ENCODE data around the gene SCAP. TPM values are rescaled to one million over a fixed set of nuclear protein-coding genes. Genes with fewer than 3 reads are reported as not detected.

SCAP gene
- total RNA-seq, 2 experiments from 2014 or later: 58.3 to 60.3 TPM

DNA sequence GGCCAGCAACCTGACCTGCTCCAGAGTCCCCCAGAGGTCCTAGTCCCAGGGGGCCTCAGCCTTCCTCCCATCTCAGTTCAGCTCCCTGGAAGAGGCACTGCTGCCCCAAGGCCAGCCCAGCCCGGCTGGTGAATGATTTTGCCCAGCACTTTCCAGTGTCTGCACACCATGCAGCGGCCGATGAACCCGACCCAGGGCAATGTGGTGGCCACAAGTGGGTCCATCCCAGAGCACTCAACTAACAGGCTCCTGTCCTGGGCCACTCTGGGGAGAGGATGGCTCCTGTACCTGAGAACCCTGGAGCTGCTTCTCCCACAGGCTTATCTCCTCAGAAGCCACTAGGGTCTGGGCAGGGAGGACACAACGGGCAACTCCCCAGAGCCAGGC is 55.7 kb downstream of the SCAP start:
- TF ChIP-seq, protein P1, sequence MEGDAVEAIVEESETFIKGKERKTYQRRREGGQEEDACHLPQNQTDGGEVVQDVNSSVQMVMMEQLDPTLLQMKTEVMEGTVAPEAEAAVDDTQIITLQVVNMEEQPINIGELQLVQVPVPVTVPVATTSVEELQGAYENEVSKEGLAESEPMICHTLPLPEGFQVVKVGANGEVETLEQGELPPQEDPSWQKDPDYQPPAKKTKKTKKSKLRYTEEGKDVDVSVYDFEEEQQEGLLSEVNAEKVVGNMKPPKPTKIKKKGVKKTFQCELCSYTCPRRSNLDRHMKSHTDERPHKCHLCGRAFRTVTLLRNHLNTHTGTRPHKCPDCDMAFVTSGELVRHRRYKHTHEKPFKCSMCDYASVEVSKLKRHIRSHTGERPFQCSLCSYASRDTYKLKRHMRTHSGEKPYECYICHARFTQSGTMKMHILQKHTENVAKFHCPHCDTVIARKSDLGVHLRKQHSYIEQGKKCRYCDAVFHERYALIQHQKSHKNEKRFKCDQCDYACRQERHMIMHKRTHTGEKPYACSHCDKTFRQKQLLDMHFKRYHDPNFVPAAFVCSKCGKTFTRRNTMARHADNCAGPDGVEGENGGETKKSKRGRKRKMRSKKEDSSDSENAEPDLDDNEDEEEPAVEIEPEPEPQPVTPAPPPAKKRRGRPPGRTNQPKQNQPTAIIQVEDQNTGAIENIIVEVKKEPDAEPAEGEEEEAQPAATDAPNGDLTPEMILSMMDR (IDR thresholded peaks at IDR 0.05): no peak
- DNase-seq (peak in 1 of 14 experiments; percentile 16), ATAC-seq (ENCODE audit: poor library complexity) (no peak)
- Mint-ChIP-seq H3K4me3 (no peak overlapping the region), H3K27ac (no peak overlapping the region), H3K4me1 (ENCODE audit: low read depth) (peaks cover 12% of the 10 kb centered on the region), H3K36me3 (ENCODE audit: low read depth) (peaks cover 44% of the 10 kb centered on the region), H3K9me3 (no peaks in the 10 kb centered on the region), H3K27me3 (no peaks in the 10 kb centered on the region)
- H3K27ac ChIP-seq (ENCODE audit: low read depth in 1 of 2, low read length in 2 of 2): no peak overlapping the region
- intact Hi-C loops (cut with DNase I, micrococcal nuclease): loop anchor here (2.0 to 5.0 kb wide), 4 partner anchors 361 to 572 kb away; partner anchors contain the start of genes DHX30 (in 1 of the 2) and SMARCC1 (in 1 of the 2)
- ChIA-PET POLR2A (interaction anchor here (2.1 kb wide), 1 partner anchor 39 kb away, joined by 8 read pairs; the partner anchor contains the start of gene PTPN23), CTCF (interaction anchor here (1.3 to 2.8 kb wide), 3 partner anchors 56 to 369 kb away, joined by 3 to 51 read pairs (median 6); partner anchors contain the start of gene SCAP)
- no peaks in the 10 kb centered on the region for H3K9me3 ChIP-seq (ENCODE audit: control insufficient read depth in 1 of 2, insufficient read depth in 1 of 2, low read length in 2 of 2)
- no peaks in the 10 kb centered on the region for H3K27me3 ChIP-seq (ENCODE audit: control insufficient read depth in 1 of 2, insufficient read depth in 2 of 2, low read length in 2 of 2)
- H3K36me3 ChIP-seq (ENCODE audit: insufficient read depth, low read length): peaks cover 54% of the 10 kb centered on the region
- peaks cover 17% of the 10 kb centered on the region for H3K4me1 ChIP-seq (ENCODE audit: insufficient read depth, low read length)
- H3K4me3 ChIP-seq (ENCODE audit: low read length): no peak overlapping the region

DNA sequence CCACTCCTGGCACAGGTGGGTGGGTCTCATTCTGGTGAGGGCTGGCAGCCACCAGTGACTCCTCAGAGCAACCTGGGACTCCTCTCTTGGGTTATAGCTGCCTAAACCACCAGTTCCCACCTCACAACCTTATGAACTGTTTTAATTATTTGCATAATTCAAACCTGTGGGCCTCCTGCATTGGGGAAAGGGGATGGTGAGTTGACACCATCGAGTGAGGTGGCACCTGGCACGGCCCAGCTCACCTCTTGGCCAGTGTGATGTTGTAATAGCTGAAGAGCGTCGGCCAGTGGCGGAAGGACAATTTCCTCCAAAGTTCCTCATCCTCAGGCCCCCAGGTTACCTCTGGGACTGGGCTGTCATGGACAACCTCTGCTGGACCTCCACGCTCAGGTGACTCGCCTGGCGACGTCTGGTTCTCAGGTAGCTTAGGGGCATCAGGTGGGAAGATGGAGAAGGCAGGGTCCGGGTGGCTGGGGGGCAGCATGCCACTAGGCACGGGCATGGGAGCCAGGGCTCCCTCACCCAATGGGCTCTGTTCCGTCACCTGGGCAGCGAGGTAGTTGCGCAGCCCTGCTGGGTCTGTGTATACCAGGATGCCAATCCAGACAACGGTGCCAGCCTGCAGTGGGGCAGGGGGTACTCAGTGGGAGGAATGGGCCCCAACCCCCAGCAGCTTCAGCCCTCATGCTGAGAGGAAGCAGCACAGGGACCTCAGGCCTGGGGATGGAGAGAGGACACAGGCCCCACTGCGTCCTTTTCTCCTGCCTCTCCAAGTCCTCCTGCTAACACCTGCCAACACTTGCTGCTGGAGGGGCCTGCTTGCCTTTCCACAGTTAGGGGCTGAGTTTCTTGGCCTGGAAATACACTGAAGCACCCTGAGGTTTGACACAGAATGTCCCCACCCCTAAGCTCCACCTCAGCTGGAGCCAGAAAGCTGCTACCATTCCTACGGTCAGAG is 56.4 kb downstream of the SCAP start:
- intact Hi-C loops (cut with DNase I, micrococcal nuclease): loop anchor here (2.0 to 5.0 kb wide), 4 partner anchors 361 to 573 kb away; partner anchors contain the start of genes DHX30 (in 1 of the 2) and SMARCC1 (in 1 of the 2)
- H3K27ac ChIP-seq (ENCODE audit: low read depth in 1 of 2, low read length in 2 of 2): no peak overlapping the region
- H3K4me1 ChIP-seq (ENCODE audit: insufficient read depth, low read length): peaks cover 17% of the 10 kb centered on the region
- peaks cover 44% of the 10 kb centered on the region for H3K36me3 Mint-ChIP-seq (ENCODE audit: low read depth)
- H3K36me3 ChIP-seq (ENCODE audit: insufficient read depth, low read length): peaks cover 53% of the 10 kb centered on the region
- TF ChIP-seq, protein P1 (IDR thresholded peaks at IDR 0.05): no peak
- ChIA-PET POLR2A (no interaction called here), CTCF (no interaction called here)
- peak overlapping the region; percentile 69 for H3K27ac Mint-ChIP-seq
- no peaks in the 10 kb centered on the region for H3K9me3 Mint-ChIP-seq
- H3K9me3 ChIP-seq (ENCODE audit: control insufficient read depth in 1 of 2, insufficient read depth in 1 of 2, low read length in 2 of 2): no peaks in the 10 kb centered on the region
- no peak overlapping the region for H3K4me3 Mint-ChIP-seq
- peaks cover 12% of the 10 kb centered on the region for H3K4me1 Mint-ChIP-seq (ENCODE audit: low read depth)
- ATAC-seq (ENCODE audit: poor library complexity) (no peak), DNase-seq (peak in 1 of 14 experiments; percentile 16)
- H3K27me3 Mint-ChIP-seq: no peaks in the 10 kb centered on the region
- H3K27me3 ChIP-seq (ENCODE audit: control insufficient read depth in 1 of 2, insufficient read depth in 2 of 2, low read length in 2 of 2): no peaks in the 10 kb centered on the region
- no peak overlapping the region for H3K4me3 ChIP-seq (ENCODE audit: low read length)

DNA sequence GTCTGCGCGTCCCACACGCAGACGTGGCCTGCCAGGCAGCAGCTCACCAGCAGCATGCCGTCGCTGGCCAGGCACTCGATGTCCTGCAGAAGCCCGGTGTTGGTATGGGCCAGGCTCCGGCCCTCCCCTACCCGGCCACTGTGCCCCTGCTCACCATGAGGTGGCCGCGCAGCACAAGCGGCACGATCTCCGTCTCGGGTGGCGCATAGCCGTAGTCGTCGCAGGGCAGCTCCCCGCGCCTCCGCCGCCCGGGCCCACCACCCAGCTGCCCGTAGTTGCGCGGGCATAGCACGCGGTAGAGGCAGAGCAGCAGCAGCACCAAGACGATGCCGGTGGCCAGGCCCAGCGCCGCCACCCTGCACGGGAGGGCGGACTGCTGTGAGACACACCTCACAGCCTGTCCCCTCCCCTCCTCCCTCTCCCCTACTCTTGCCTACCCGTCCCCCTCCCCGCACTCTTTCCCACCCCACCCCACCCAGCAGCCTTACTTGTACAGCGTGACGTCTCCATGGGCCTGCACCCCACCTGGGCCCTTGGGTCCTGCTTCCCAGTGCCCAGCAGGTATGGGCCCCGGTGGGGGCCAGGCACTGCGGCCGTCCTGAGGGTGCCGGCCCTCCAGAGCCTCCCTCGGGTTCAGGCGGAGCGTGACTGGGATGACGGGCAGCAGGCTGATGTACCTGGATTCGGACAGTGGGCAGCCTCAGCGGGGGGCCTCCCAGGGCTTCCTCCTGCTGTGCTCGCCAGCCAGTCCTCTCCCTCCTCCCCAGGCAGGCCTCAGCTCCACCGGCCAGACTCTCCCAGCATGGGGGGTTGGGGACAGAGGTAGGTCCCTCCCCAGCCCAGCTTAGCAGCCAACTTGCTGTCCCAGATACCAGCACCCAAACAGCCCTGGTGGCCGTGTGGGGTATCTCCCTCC is 57.3 kb downstream of the SCAP start:
- H3K36me3 Mint-ChIP-seq (ENCODE audit: low read depth): peaks cover 52% of the 10 kb centered on the region
- Histone ChIP-seq H3K27ac (ENCODE audit: low read depth in 1 of 2, low read length in 2 of 2) (no peak overlapping the region), H3K4me1 (ENCODE audit: insufficient read depth, low read length) (peaks cover 17% of the 10 kb centered on the region), H3K27me3 (ENCODE audit: control insufficient read depth in 1 of 2, insufficient read depth in 2 of 2, low read length in 2 of 2) (no peaks in the 10 kb centered on the region), H3K9me3 (ENCODE audit: control insufficient read depth in 1 of 2, insufficient read depth in 1 of 2, low read length in 2 of 2) (no peaks in the 10 kb centered on the region), H3K36me3 (ENCODE audit: insufficient read depth, low read length) (peaks cover 56% of the 10 kb centered on the region), H3K4me3 (ENCODE audit: low read length) (no peak overlapping the region)
- DNase-seq (peak in 1 of 14 experiments; percentile 35), ATAC-seq (ENCODE audit: poor library complexity) (no peak)
- ChIA-PET POLR2A (no interaction called here), CTCF (no interaction called here)
- H3K27me3 Mint-ChIP-seq: no peaks in the 10 kb centered on the region
- peak overlapping the region; percentile 69 for H3K27ac Mint-ChIP-seq
- peaks cover 12% of the 10 kb centered on the region for H3K4me1 Mint-ChIP-seq (ENCODE audit: low read depth)
- no peak overlapping the region for H3K4me3 Mint-ChIP-seq
- H3K9me3 Mint-ChIP-seq: no peaks in the 10 kb centered on the region
- TF ChIP-seq, protein P1 (IDR thresholded peaks at IDR 0.05): no peak
- intact Hi-C loops (cut with DNase I, micrococcal nuclease): no loop called here

All from CD4-positive, alpha-beta T cell (primary cell).